IMR-90 (cell line): ENCODE measurements around the gene ZBTB33. TPM values are rescaled to one million over a fixed set of nuclear protein-coding genes. Genes with fewer than 3 reads are reported as not detected.

ENCODE experiments used
- ATAC-seq: fragments of 200-7000 bp; cut with Tn5 transposase; 2 replicates; pipeline ENCODE4 v1.9.1; 2020; ENCODE audit warnings: low read depth, mild to moderate bottlenecking, moderate library complexity
- BruUV-seq: library from RNA; stranded (reverse); fragments of 400-500 nt; replicated peaks from 2 replicates; lab custom pipeline; 2021; lab: Mats Ljungman, UMichigan
- CTCF ChIA-PET: fragments of 300-600 bp; formaldehyde crosslinking; extraction: SDS; loops from one replicate; lab custom pipeline; 2021; ENCODE audit warnings: antibody characterized with exemption; lab: Yijun Ruan, JAX
- POLR2A ChIA-PET: fragments of 300-600 bp; sonication (Branson Sonifier 250); formaldehyde crosslinking; loops from one replicate; lab custom pipeline; 2022; ENCODE audit warnings: antibody characterized with exemption; ENCODE audit not compliant: unreplicated experiment; lab: Charles Lee
- DNase-seq: peaks from one replicate; pipeline ENCODE4 v3.0.0; 2013
- H2AFZ ChIP-seq: replicated peaks from 2 replicates; pipeline ENCODE3; 2013; ENCODE audit warnings: low read length, mild to moderate bottlenecking; ENCODE audit not compliant: poor library complexity
- H2AK5ac ChIP-seq: 2 replicates; pipeline ENCODE4 v1.6.1; 2013; ENCODE audit warnings: low read depth, low read length, inconsistent platforms
- H2AK9ac ChIP-seq: replicated peaks from 2 replicates; pipeline ENCODE3; 2013; ENCODE audit warnings: mild to moderate bottlenecking, low read depth, low read length, moderate library complexity; ENCODE audit not compliant: poor library complexity
- H2BK120ac ChIP-seq: 2 replicates; pipeline ENCODE4 v1.6.1; 2013; ENCODE audit warnings: low read depth, low read length, inconsistent platforms
- H2BK15ac ChIP-seq: 3 replicates; pipeline ENCODE4 v1.6.1; 2013; ENCODE audit warnings: low read depth, low read length, inconsistent platforms
- H2BK20ac ChIP-seq: 2 replicates; pipeline ENCODE4 v1.6.1; 2013; ENCODE audit warnings: low read depth, mild to moderate bottlenecking, inconsistent platforms, low read length, moderate library complexity
- H2BK5ac ChIP-seq: 2 replicates; pipeline ENCODE4 v1.6.1; 2013; ENCODE audit warnings: mild to moderate bottlenecking, low read depth, low read length, inconsistent platforms; ENCODE audit not compliant: poor library complexity, severe bottlenecking
- H3K14ac ChIP-seq: replicated peaks from 2 replicates; pipeline ENCODE4 v1.6.1; 2013; ENCODE audit warnings: low read depth, low read length, inconsistent platforms
- H3K18ac ChIP-seq: 2 replicates; pipeline ENCODE4 v1.6.1; 2013; ENCODE audit warnings: low read depth, low read length, control low read depth
- H3K23ac ChIP-seq: 2 replicates; pipeline ENCODE4 v1.6.1; 2013; ENCODE audit warnings: low read depth, low read length, inconsistent platforms
- H3K27ac ChIP-seq: 2 replicates; pipeline ENCODE4 v1.5.1; 2013; ENCODE audit warnings: mild to moderate bottlenecking, control low read depth, low read length; ENCODE audit not compliant: insufficient read depth
- H3K27me3 ChIP-seq: 2 replicates; pipeline ENCODE4 v1.6.1; 2013; ENCODE audit warnings: low read length; ENCODE audit not compliant: control insufficient read depth, insufficient read depth
- H3K36me3 ChIP-seq: 2 replicates; pipeline ENCODE4 v1.6.1; 2013; ENCODE audit warnings: low read length, mixed read lengths; ENCODE audit not compliant: control insufficient read depth, insufficient read depth
- H3K4ac ChIP-seq: 2 replicates; pipeline ENCODE4 v1.6.1; 2013; ENCODE audit warnings: low read depth, low read length, inconsistent platforms
- H3K4me1 ChIP-seq: 2 replicates; pipeline ENCODE4 v1.6.1; 2013; ENCODE audit warnings: low read length, mixed read lengths; ENCODE audit not compliant: control insufficient read depth, insufficient read depth
- H3K4me2 ChIP-seq: 2 replicates; pipeline ENCODE4 v1.6.1; 2013; ENCODE audit warnings: low read depth, mild to moderate bottlenecking, control low read depth, low read length, moderate library complexity
- H3K4me3 ChIP-seq: 2 replicates; pipeline ENCODE4 v1.5.1; 2013; ENCODE audit warnings: low read depth, mild to moderate bottlenecking, control low read depth, low read length, moderate library complexity; ENCODE audit not compliant: insufficient read depth
- H3K56ac ChIP-seq: 2 replicates; pipeline ENCODE4 v1.6.1; 2013; ENCODE audit warnings: low read length, inconsistent platforms; ENCODE audit not compliant: insufficient read depth; ENCODE audit errors: extremely low read depth
- H3K79me1 ChIP-seq, 2 experiments: 2 replicates each; pipeline ENCODE4 v1.6.1; 2013; ENCODE audit warnings: low read length in 2 of 2, inconsistent platforms in 1 of 2, low read depth in 1 of 2
- H3K9ac ChIP-seq: 2 replicates; pipeline ENCODE4 v1.6.1; 2013; ENCODE audit warnings: low read depth, low read length, control low read depth
- H3K9me1 ChIP-seq: 2 replicates; pipeline ENCODE4 v1.6.1; 2013; ENCODE audit warnings: low read length, inconsistent platforms; ENCODE audit not compliant: insufficient read depth
- H3K9me3 ChIP-seq: 2 replicates; pipeline ENCODE4 v1.6.1; 2013; ENCODE audit warnings: low read length; ENCODE audit not compliant: control insufficient read depth, insufficient read depth
- H4K20me1 ChIP-seq: 2 replicates; pipeline ENCODE4 v1.6.1; 2013; ENCODE audit warnings: low read length, inconsistent platforms; ENCODE audit not compliant: insufficient read depth
- H4K5ac ChIP-seq: 2 replicates; pipeline ENCODE4 v1.6.1; 2013; ENCODE audit warnings: mild to moderate bottlenecking, low read depth, low read length, control low read depth
- H4K8ac ChIP-seq, 2 experiments: 2 replicates each; pipeline ENCODE4 v1.6.1; 2013; ENCODE audit warnings: low read depth in 2 of 2, low read length in 2 of 2, control low read depth in 1 of 2, inconsistent platforms in 1 of 2
- H4K91ac ChIP-seq: 2 replicates; pipeline ENCODE4 v1.6.1; 2013; ENCODE audit warnings: low read depth, low read length, inconsistent platforms; ENCODE audit not compliant: insufficient read depth
- BHLHE40 ChIP-seq: fragments of 150-350 bp; IDR thresholded peaks from 2 replicates; pipeline ENCODE4 v1.6.1; 2016; ENCODE audit warnings: mild to moderate bottlenecking, low read depth, low read length
- CEBPB ChIP-seq: IDR thresholded peaks from 2 replicates; pipeline ENCODE4 v1.6.1; 2012; ENCODE audit warnings: low read depth, low read length, improper control_type of control experiment
- CHD1 ChIP-seq: IDR thresholded peaks from 2 replicates; pipeline ENCODE4 v1.6.1; 2012; ENCODE audit warnings: low read depth, low read length, improper control_type of control experiment
- ELK1 ChIP-seq: fragments of 150-350 bp; IDR thresholded peaks from 2 replicates; pipeline ENCODE4 v1.6.1; 2016; ENCODE audit warnings: low read depth, mild to moderate bottlenecking, low read length, moderate library complexity, borderline replicate concordance
- FOS ChIP-seq: fragments of 150-350 bp; IDR thresholded peaks from 2 replicates; pipeline ENCODE4 v1.6.1; 2016; ENCODE audit warnings: low read depth, low read length
- MAFK ChIP-seq: IDR thresholded peaks from 2 replicates; pipeline ENCODE4 v1.6.1; 2012; ENCODE audit warnings: low read depth, low read length, improper control_type of control experiment
- MAZ ChIP-seq: IDR thresholded peaks from 2 replicates; pipeline ENCODE4 v1.6.1; 2012; ENCODE audit warnings: low read depth, mild to moderate bottlenecking, low read length, improper control_type of control experiment, moderate library complexity, borderline replicate concordance
- MXI1 ChIP-seq: IDR thresholded peaks from 2 replicates; pipeline ENCODE4 v1.6.1; 2012; ENCODE audit warnings: low read depth, mild to moderate bottlenecking, low read length, moderate library complexity, borderline replicate concordance
- NFE2L2 ChIP-seq: fragments of 150-350 bp; IDR thresholded peaks from 2 replicates; pipeline ENCODE4 v1.6.1; 2016; ENCODE audit warnings: low read depth, mild to moderate bottlenecking, low read length
- POLR2A ChIP-seq: IDR thresholded peaks from 2 replicates; pipeline ENCODE4 v1.6.1; 2012; ENCODE audit warnings: mild to moderate bottlenecking, low read depth, low read length
- RAD21 ChIP-seq: IDR thresholded peaks from 2 replicates; pipeline ENCODE4 v1.6.1; 2012; ENCODE audit warnings: low read length, improper control_type of control experiment
- RCOR1 ChIP-seq: IDR thresholded peaks from 2 replicates; pipeline ENCODE4 v1.6.1; 2012; ENCODE audit warnings: mild to moderate bottlenecking, low read length, improper control_type of control experiment; ENCODE audit not compliant: insufficient replicate concordance
- RFX5 ChIP-seq: IDR thresholded peaks from 2 replicates; pipeline ENCODE4 v1.8.0; 2012; ENCODE audit warnings: low read depth, mild to moderate bottlenecking, low read length, moderate library complexity
- SMC3 ChIP-seq: fragments of 150-350 bp; IDR thresholded peaks from 2 replicates; pipeline ENCODE4 v1.6.1; 2016; ENCODE audit warnings: low read depth, mild to moderate bottlenecking, antibody characterized with exemption, low read length, moderate library complexity
- USF2 ChIP-seq: fragments of 150-350 bp; IDR thresholded peaks from 2 replicates; pipeline ENCODE4 v1.6.1; 2017; ENCODE audit warnings: mild to moderate bottlenecking, antibody characterized with exemption, low read length, low read depth
- WGBS, 2 experiments: methylation state at CpG; one replicate each; pipeline versions ENCODE4 v1.1.5 to v1.1.7; 2013; ENCODE audit warnings: missing lambda C conversion rate in 2 of 2; ENCODE audit not compliant: insufficient read length in 1 of 2; ENCODE audit errors: extremely low coverage in 2 of 2; 5-methylcytosine and 5-hydroxymethylcytosine counted together
- dilution Hi-C: fragments of 300-500 bp; cut with HindIII; formaldehyde crosslinking; loops from one replicate; pipeline ENCODE4 v1.14.3; 2018; ENCODE audit warnings: low sequenced_read_pairs; ENCODE audit not compliant: unreplicated experiment
- in situ Hi-C: fragments of 300-500 bp; cut with MboI; formaldehyde crosslinking; loops from 3 replicates; pipeline ENCODE4 v1.14.3; 2019; ENCODE audit warnings: low sequenced_read_pairs, inconsistent platforms, mixed read lengths
- intact Hi-C: fragments of 100-400 bp; cut with micrococcal nuclease; formaldehyde crosslinking; loops from 2 replicates; pipeline ENCODE4 v1.10.0; 2022
- polyA plus RNA-seq, 3 experiments: library from polyadenylated mRNA; depleted of rRNA; stranded (reverse); fragments of >200 nt; gene quantifications; 2 replicates each; pipeline ENCODE4 v1.2.3, GENCODE V29; 2012; ENCODE audit warnings: low replicate concordance in 1 of 3
- total RNA-seq: library from RNA; depleted of rRNA; stranded (reverse); fragments of >200 nt; gene quantifications from 2 replicates; pipeline ENCODE4 v1.2.3, GENCODE V29; 2012
- TF ChIP-seq, protein P1 (sequence below): conservative IDR thresholded peaks from 2 replicates; pipeline ENCODE4 v1.5.1; 2012; ENCODE audit warnings: mild to moderate bottlenecking, low read depth, low read length, improper control_type of control experiment

ZBTB33 gene
- total and polyA plus RNA-seq, 2 of the 4 experiments (the other 2 are of a cell fraction), result 3.3 to 16.3 TPM

DNA sequence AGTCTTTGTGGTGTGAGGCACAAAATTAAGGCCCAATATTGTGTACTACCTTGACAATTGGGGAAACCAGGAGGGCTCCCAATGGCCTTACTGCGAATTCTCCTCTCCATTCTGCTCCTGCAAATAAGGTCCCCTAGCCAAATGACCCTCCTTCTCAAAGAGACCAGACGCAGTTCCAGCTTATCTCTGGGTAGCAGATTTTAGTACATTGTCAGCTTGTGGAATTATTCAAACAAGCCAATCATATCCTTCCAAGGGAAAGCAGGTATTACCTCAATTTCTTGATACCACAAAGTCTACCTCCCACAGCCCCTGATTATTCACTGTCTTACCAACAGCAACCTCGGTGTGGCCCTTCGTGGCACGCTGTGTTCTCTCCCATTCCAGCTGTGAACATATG, 7.8 kb upstream of the ZBTB33 start:
- Histone ChIP-seq H3K27me3 (0 out of 2 replicates have a peak, but pooled peaks cover 2% of the 10 kb centered on the region), H3K56ac (no peak overlapping the region), H2AK9ac (no peak overlapping the region), H3K36me3 (no peaks in the 10 kb centered on the region), H3K9ac (no peak overlapping the region), H3K4me1 (no peaks in the 10 kb centered on the region), H3K27ac (no peak overlapping the region), H3K4me2 (no peak overlapping the region), H2AFZ (no peak overlapping the region), H4K8ac (no peak overlapping the region), H3K4me3 (no peak overlapping the region), H4K5ac (no peak overlapping the region), H3K18ac (no peak overlapping the region), H3K4ac (no peak overlapping the region), H2AK5ac (no peak overlapping the region), H3K23ac (no peak overlapping the region), H4K20me1 (no peaks in the 10 kb centered on the region), H3K79me1 (no peaks in the 10 kb centered on the region), H2BK5ac (no peak overlapping the region), H3K14ac (no peak overlapping the region), H3K9me3 (no peaks in the 10 kb centered on the region), H3K9me1 (no peaks in the 10 kb centered on the region), H2BK20ac (no peak overlapping the region), H2BK120ac (no peak overlapping the region), H4K91ac (no peak overlapping the region), H2BK15ac (no peak overlapping the region)
- WGBS, 2 experiments, result no CpG with 5 or more reads among the region's 5 CpGs
- ATAC-seq (no peak), DNase-seq (no peak)
- ChIA-PET CTCF (no interaction called here), POLR2A (no interaction called here)
- no TSS peak for BruUV-seq
- dilution Hi-C loops (no loop called here), intact Hi-C loops (no loop called here), in situ Hi-C loops (loop anchor here (25.0 kb wide), 1 partner anchor 131 kb away; the partner anchor contains the start of gene RHOXF1)
- TF ChIP-seq FOS (no peak), ELK1 (no peak), POLR2A (no peak), BHLHE40 (no peak), RCOR1 (no peak), USF2 (no peak), CHD1 (no peak), SMC3 (no peak), RFX5 (no peak), CEBPB (no peak), RAD21 (no peak), MAZ (no peak), MAFK (no peak), MXI1 (no peak), NFE2L2 (no peak)
- TF ChIP-seq, protein P1, sequence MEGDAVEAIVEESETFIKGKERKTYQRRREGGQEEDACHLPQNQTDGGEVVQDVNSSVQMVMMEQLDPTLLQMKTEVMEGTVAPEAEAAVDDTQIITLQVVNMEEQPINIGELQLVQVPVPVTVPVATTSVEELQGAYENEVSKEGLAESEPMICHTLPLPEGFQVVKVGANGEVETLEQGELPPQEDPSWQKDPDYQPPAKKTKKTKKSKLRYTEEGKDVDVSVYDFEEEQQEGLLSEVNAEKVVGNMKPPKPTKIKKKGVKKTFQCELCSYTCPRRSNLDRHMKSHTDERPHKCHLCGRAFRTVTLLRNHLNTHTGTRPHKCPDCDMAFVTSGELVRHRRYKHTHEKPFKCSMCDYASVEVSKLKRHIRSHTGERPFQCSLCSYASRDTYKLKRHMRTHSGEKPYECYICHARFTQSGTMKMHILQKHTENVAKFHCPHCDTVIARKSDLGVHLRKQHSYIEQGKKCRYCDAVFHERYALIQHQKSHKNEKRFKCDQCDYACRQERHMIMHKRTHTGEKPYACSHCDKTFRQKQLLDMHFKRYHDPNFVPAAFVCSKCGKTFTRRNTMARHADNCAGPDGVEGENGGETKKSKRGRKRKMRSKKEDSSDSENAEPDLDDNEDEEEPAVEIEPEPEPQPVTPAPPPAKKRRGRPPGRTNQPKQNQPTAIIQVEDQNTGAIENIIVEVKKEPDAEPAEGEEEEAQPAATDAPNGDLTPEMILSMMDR, result no peak
